GM19025 (cell line): ENCODE results near the gene NOP10.
"Not testable (repeated sequence)": the region's sequence is repeated elsewhere in the genome, so short reads cannot be mapped to it uniquely, and the experiment has no call there.

ENCODE experiments used
- ATAC-seq: cut with Tn5 transposase; IDR thresholded peaks from one replicate; pipeline ENCODE4 v1.9.1; 2021; ENCODE audit warnings: mild to moderate bottlenecking, low read depth, moderate library complexity; ENCODE audit not compliant: unreplicated experiment

The NOP10 gene

GRCh38 chr15:34359416-34359815, 16.5 kb upstream of the NOP10 start:
- no peak for ATAC-seq

- ATAC-seq = no peak
Observed at GRCh38 chr15:34358948-34359347, 16.0 kb upstream of the NOP10 start.

GRCh38 chr15:34358367-34358766, 15.4 kb upstream of the NOP10 start:
- ATAC-seq = no peak

GRCh38 chr15:34357653-34358052, 14.7 kb upstream of the NOP10 start:
- ATAC-seq = no peak

GRCh38 chr15:34355241-34355640, 12.3 kb upstream of the NOP10 start:
- ATAC-seq = no peak

- ATAC-seq = no peak
Observed at GRCh38 chr15:34354286-34354685, 11.3 kb upstream of the NOP10 start.

GRCh38 chr15:34353627-34354026, 10.7 kb upstream of the NOP10 start:
- no peak for ATAC-seq

GRCh38 chr15:34352996-34353395, 10.1 kb upstream of the NOP10 start:
- not testable (repeated sequence) for ATAC-seq

GRCh38 chr15:34349769-34350168, 6.8 kb upstream of the NOP10 start:
- ATAC-seq = no peak

GRCh38 chr15:34348735-34349300, 5.9 kb upstream of the NOP10 start:
- no peak for ATAC-seq

- no peak for ATAC-seq
Observed at GRCh38 chr15:34347951-34348638, 5.2 kb upstream of the NOP10 start.

GRCh38 chr15:34342213-34342736, 661 bp downstream of the NOP10 start:
- not testable (repeated sequence) for ATAC-seq

- ATAC-seq = no peak
Observed at GRCh38 chr15:34341381-34342212, 1.3 kb downstream of the NOP10 start.

GRCh38 chr15:34339946-34340345, 3.0 kb downstream of the NOP10 start:
- no peak for ATAC-seq

GRCh38 chr15:34338347-34338746, 4.6 kb downstream of the NOP10 start:
- no peak for ATAC-seq

GRCh38 chr15:34337557-34338306, 5.2 kb downstream of the NOP10 start, which contains the start of gene SLC12A6:
Gene SLC12A6 (minus strand): TSS chr15:34337781. CDS start chr15:34336680, 1,101 bp downstream.
- ATAC-seq = peak; percentile 74

GRCh38 chr15:34336991-34337556, 5.9 kb downstream of the NOP10 start:
- no peak for ATAC-seq

GRCh38 chr15:34336231-34336990, 6.5 kb downstream of the NOP10 start:
- ATAC-seq = no peak
